CD4-positive, alpha-beta T cell treated with Interferon alpha-2 for 1 hour (primary cell): Measurements from ENCODE around the gene SPAG4.

ENCODE experiments used
- DNase-seq, 2 donors: peaks; one replicate each; pipeline ENCODE4 v3.0.0-alpha.2; 2020 to 2022

The SPAG4 gene

GRCh38 chr20:35625584-35626385 is 10.2 kb downstream of the SPAG4 start:
- no peak for DNase-seq

- no peak for DNase-seq
Measured at GRCh38 chr20:35626386-35627001, 10.9 kb downstream of the SPAG4 start.

- DNase-seq = no peak
Measured at GRCh38 chr20:35627121-35627520, 11.5 kb downstream of the SPAG4 start.

- DNase-seq = no peak
Measured at GRCh38 chr20:35629427-35630145, 14.0 kb downstream of the SPAG4 start.

- no peak for DNase-seq
Measured at GRCh38 chr20:35630636-35631035, 15.0 kb downstream of the SPAG4 start.

- no peak for DNase-seq
Measured at GRCh38 chr20:35632539-35633115, 17.0 kb downstream of the SPAG4 start.

- DNase-seq = no peak
Measured at GRCh38 chr20:35635652-35636051, 20.0 kb downstream of the SPAG4 start.

- no peak for DNase-seq
Measured at GRCh38 chr20:35636095-35636494, 20.5 kb downstream of the SPAG4 start.

GRCh38 chr20:35637276-35637675 is 21.6 kb downstream of the SPAG4 start:
- no peak for DNase-seq

- no peak for DNase-seq
Measured at GRCh38 chr20:35638751-35639150, 23.1 kb downstream of the SPAG4 start.

GRCh38 chr20:35640724-35641123 is 25.1 kb downstream of the SPAG4 start:
- no peak for DNase-seq

GRCh38 chr20:35641743-35642142 is 26.1 kb downstream of the SPAG4 start:
- no peak for DNase-seq

- DNase-seq = no peak
Measured at GRCh38 chr20:35643045-35643444, 27.4 kb downstream of the SPAG4 start.

GRCh38 chr20:35644806-35645205 is 29.2 kb downstream of the SPAG4 start:
- no peak for DNase-seq

- no peak for DNase-seq
Measured at GRCh38 chr20:35648836-35649235, 33.2 kb downstream of the SPAG4 start.

GRCh38 chr20:35650632-35651031 is 35.0 kb downstream of the SPAG4 start:
- DNase-seq = no peak

GRCh38 chr20:35651958-35652357 is 36.3 kb downstream of the SPAG4 start:
- no peak for DNase-seq

GRCh38 chr20:35652641-35653429 is 37.2 kb downstream of the SPAG4 start:
- DNase-seq = no peak

- no peak for DNase-seq
Measured at GRCh38 chr20:35653430-35653734, 37.8 kb downstream of the SPAG4 start.

GRCh38 chr20:35653893-35654292 is 38.3 kb downstream of the SPAG4 start:
- no peak for DNase-seq

- no peak for DNase-seq
Measured at GRCh38 chr20:35654415-35654814, 38.8 kb downstream of the SPAG4 start.

GRCh38 chr20:35657271-35657670 is 41.6 kb downstream of the SPAG4 start:
- peak in 1 of 2 donors; percentile 24 for DNase-seq
